ENCODE results near the gene USH1C. TPM values are rescaled to one million over a fixed set of nuclear protein-coding genes. Genes with fewer than 3 reads are reported as not detected.

USH1C gene
- total RNA-seq, 3 donors from 2014 or later (not counting 1 experiment from before 2014, with no cell fraction given), result not detected

GRCh38 chr11:17511571-17511970 is 32.6 kb downstream of the USH1C start:
- H3K4me1 Mint-ChIP-seq, result no peaks in the 10 kb centered on the region
- intact Hi-C loops (cut with micrococcal nuclease), result no loop called here
- H3K27me3 Mint-ChIP-seq (ENCODE audit: low read depth in 2 of 2), result peaks cover 12 to 15% of the 10 kb centered on the region in 2 donors
- Histone ChIP-seq H3K27me3 (ENCODE audit: control insufficient read depth, insufficient read depth, low read length) (no peaks in the 10 kb centered on the region), H3K4me3 (ENCODE audit: low read length) (no peak overlapping the region), H3K9me3 (ENCODE audit: control insufficient read depth, insufficient read depth, low read length) (no peaks in the 10 kb centered on the region), H3K27ac (ENCODE audit: low read length) (no peak overlapping the region), H3K4me1 (ENCODE audit: control insufficient read depth, insufficient read depth, low read length) (no peaks in the 10 kb centered on the region), H3K36me3 (ENCODE audit: control insufficient read depth, insufficient read depth, low read length) (no peaks in the 10 kb centered on the region)
- no peaks in the 10 kb centered on the region for H3K9me3 Mint-ChIP-seq
- H3K36me3 Mint-ChIP-seq, result no peaks in the 10 kb centered on the region
- TF ChIP-seq, protein P1, sequence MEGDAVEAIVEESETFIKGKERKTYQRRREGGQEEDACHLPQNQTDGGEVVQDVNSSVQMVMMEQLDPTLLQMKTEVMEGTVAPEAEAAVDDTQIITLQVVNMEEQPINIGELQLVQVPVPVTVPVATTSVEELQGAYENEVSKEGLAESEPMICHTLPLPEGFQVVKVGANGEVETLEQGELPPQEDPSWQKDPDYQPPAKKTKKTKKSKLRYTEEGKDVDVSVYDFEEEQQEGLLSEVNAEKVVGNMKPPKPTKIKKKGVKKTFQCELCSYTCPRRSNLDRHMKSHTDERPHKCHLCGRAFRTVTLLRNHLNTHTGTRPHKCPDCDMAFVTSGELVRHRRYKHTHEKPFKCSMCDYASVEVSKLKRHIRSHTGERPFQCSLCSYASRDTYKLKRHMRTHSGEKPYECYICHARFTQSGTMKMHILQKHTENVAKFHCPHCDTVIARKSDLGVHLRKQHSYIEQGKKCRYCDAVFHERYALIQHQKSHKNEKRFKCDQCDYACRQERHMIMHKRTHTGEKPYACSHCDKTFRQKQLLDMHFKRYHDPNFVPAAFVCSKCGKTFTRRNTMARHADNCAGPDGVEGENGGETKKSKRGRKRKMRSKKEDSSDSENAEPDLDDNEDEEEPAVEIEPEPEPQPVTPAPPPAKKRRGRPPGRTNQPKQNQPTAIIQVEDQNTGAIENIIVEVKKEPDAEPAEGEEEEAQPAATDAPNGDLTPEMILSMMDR (IDR thresholded peaks at IDR 0.05), result no peak
- DNase-seq, result no peak
- no peak for ATAC-seq
- H3K4me3 Mint-ChIP-seq, result no peak overlapping the region
- 39% methylated on average over 3 of the region's 3 CpGs for WGBS (ENCODE audit: insufficient coverage)
- H3K27ac Mint-ChIP-seq, result no peak overlapping the region

DNA sequence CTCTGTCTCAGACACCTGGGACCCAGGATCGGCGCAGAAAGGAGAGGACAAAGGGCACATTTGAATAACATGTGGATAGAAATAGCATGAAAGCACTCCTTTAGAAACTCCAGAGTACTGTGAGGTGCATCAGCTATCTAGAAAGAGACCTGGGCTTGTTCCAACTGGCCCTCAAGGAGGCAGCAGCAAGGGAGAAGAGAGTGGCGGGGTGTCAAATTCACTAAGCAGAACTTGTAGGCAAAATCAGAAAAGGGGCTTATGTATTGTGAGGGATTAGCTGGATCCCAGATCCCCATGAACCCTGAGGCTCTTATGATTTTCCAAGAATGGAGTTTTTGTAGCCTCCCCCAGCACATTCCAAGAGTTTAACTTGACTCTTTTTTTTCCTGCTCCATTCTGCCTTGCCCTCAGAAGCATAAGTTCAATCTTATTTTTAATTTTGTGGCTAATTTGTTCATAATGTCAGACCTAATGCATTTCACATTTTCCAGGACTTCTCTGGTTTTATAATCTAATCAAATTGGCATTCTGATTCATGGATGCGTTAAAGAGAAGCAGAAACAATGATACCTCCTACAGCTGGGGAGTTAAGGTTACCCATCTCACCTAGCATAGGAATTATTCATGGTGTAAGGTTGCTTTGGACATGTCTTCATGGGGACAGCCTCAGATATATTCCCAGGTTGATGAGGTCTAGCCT is 33.6 kb downstream of the USH1C start:
- WGBS (ENCODE audit: insufficient coverage), result 85% methylated on average over 3 of the region's 4 CpGs
- H3K9me3 ChIP-seq (ENCODE audit: control insufficient read depth, insufficient read depth, low read length), result no peaks in the 10 kb centered on the region
- Mint-ChIP-seq H3K9me3 (no peaks in the 10 kb centered on the region), H3K4me3 (no peak overlapping the region), H3K36me3 (no peaks in the 10 kb centered on the region), H3K27ac (no peak overlapping the region), H3K4me1 (no peaks in the 10 kb centered on the region), H3K27me3 (ENCODE audit: low read depth in 2 of 2) (peaks cover 12 to 15% of the 10 kb centered on the region in 2 donors)
- no peak for ATAC-seq
- intact Hi-C loops (cut with micrococcal nuclease), result no loop called here
- TF ChIP-seq, protein P1 (IDR thresholded peaks at IDR 0.05), result no peak
- no peak overlapping the region for H3K27ac ChIP-seq (ENCODE audit: low read length)
- no peaks in the 10 kb centered on the region for H3K27me3 ChIP-seq (ENCODE audit: control insufficient read depth, insufficient read depth, low read length)
- no peak for DNase-seq
- H3K4me3 ChIP-seq (ENCODE audit: low read length), result no peak overlapping the region
- H3K36me3 ChIP-seq (ENCODE audit: control insufficient read depth, insufficient read depth, low read length), result no peaks in the 10 kb centered on the region
- no peaks in the 10 kb centered on the region for H3K4me1 ChIP-seq (ENCODE audit: control insufficient read depth, insufficient read depth, low read length)

- WGBS (ENCODE audit: insufficient coverage), result 56% methylated on average over 3 of the region's 3 CpGs
- intact Hi-C loops (cut with micrococcal nuclease), result loop anchor here (10.0 kb wide), 1 partner anchor 564 kb away; no protein-coding TSS in a partner anchor
- Histone ChIP-seq H3K27me3 (ENCODE audit: control insufficient read depth, insufficient read depth, low read length) (no peaks in the 10 kb centered on the region), H3K36me3 (ENCODE audit: control insufficient read depth, insufficient read depth, low read length) (no peaks in the 10 kb centered on the region), H3K4me1 (ENCODE audit: control insufficient read depth, insufficient read depth, low read length) (no peaks in the 10 kb centered on the region), H3K4me3 (ENCODE audit: low read length) (no peak overlapping the region), H3K9me3 (ENCODE audit: control insufficient read depth, insufficient read depth, low read length) (no peaks in the 10 kb centered on the region), H3K27ac (ENCODE audit: low read length) (no peak overlapping the region)
- Mint-ChIP-seq H3K27ac (no peak overlapping the region), H3K4me1 (no peaks in the 10 kb centered on the region), H3K4me3 (no peak overlapping the region), H3K36me3 (no peaks in the 10 kb centered on the region), H3K9me3 (no peaks in the 10 kb centered on the region), H3K27me3 (ENCODE audit: low read depth in 2 of 2) (peaks cover 12 to 14% of the 10 kb centered on the region in 2 donors)
- TF ChIP-seq, protein P1 (IDR thresholded peaks at IDR 0.05), result no peak
- DNase-seq (no peak), ATAC-seq (no peak)
These were observed 35.4 kb downstream of the USH1C start for GRCh38 chr11:17508791-17509190.

DNA sequence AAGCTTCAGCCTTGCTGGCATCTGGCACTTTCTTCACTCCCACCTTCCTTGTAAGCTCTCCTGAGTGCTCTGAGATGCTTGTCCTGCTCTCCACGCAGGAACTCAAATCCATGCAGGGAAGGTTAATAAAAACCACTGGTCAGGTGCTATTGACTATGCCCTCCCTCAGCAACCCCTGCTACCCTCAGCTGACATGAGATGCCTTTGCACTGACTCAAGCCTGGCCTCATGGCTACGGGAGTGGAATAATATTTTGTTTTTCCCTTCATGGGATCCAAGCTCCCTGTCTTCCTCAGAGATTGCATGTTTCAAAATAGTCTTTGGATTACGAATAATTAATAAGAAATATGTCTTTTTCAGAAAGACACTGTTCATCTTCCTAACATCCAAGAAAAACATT is 35.9 kb downstream of the USH1C start:
- H3K36me3 Mint-ChIP-seq, result no peaks in the 10 kb centered on the region
- no peaks in the 10 kb centered on the region for H3K9me3 ChIP-seq (ENCODE audit: control insufficient read depth, insufficient read depth, low read length)
- no peaks in the 10 kb centered on the region for H3K9me3 Mint-ChIP-seq
- no peak overlapping the region for H3K27ac ChIP-seq (ENCODE audit: low read length)
- no peaks in the 10 kb centered on the region for H3K4me1 Mint-ChIP-seq
- no peak overlapping the region for H3K27ac Mint-ChIP-seq
- peaks cover 9% of the 10 kb centered on the region in 2 donors for H3K27me3 Mint-ChIP-seq (ENCODE audit: low read depth in 2 of 2)
- H3K4me3 Mint-ChIP-seq, result no peak overlapping the region
- intact Hi-C loops (cut with micrococcal nuclease), result loop anchor here (10.0 kb wide), 1 partner anchor 564 kb away; no protein-coding TSS in a partner anchor
- H3K4me3 ChIP-seq (ENCODE audit: low read length), result no peak overlapping the region
- TF ChIP-seq, protein P1 (IDR thresholded peaks at IDR 0.05), result no peak
- ATAC-seq (no peak), DNase-seq (no peak)
- WGBS (ENCODE audit: insufficient coverage), result 71% methylated on average over 2 of the region's 3 CpGs
- no peaks in the 10 kb centered on the region for H3K27me3 ChIP-seq (ENCODE audit: control insufficient read depth, insufficient read depth, low read length)
- H3K36me3 ChIP-seq (ENCODE audit: control insufficient read depth, insufficient read depth, low read length), result no peaks in the 10 kb centered on the region
- H3K4me1 ChIP-seq (ENCODE audit: control insufficient read depth, insufficient read depth, low read length), result no peaks in the 10 kb centered on the region

Data from natural killer cell (primary cell).